C1 segment of cervical spinal cord (tissue), 14 donors: ENCODE data around the gene CXCR3.
"Not testable (repeated sequence)": the region's sequence is repeated elsewhere in the genome, so short reads cannot be mapped to it uniquely, and the experiment has no call there.

Experiments
- DNase-seq, 14 donors: peaks; one replicate each; lab custom pipeline; 2025; lab: John Stamatoyannopoulos, UW

CXCR3 gene

GRCh38 chrX:71618303-71618721 lies at the start of gene CXCR3:
Gene CXCR3, minus strand, starts transcription at chrX:71618511. Its CDS starts 62 bp downstream, at chrX:71618449.
- DNase-seq, result no peak

GRCh38 chrX:71667328-71668247 lies 49.3 kb upstream of the CXCR3 start, which contains the start of gene LOC101059915:
Gene LOC101059915, plus strand, starts transcription at chrX:71667546.
- DNase-seq, result no peak

- no peak for DNase-seq
Measured at GRCh38 chrX:71666240-71667223, 48.2 kb upstream of the CXCR3 start.

GRCh38 chrX:71665747-71666146 lies 47.4 kb upstream of the CXCR3 start:
- DNase-seq, result no peak

GRCh38 chrX:71664889-71665491 lies 46.7 kb upstream of the CXCR3 start:
- DNase-seq, result no peak

- DNase-seq, result peak in 1 of 14 donors; percentile 1
Measured at GRCh38 chrX:71664202-71664601, 45.9 kb upstream of the CXCR3 start.

- not testable (repeated sequence) for DNase-seq
Measured at GRCh38 chrX:71663238-71663637, 44.9 kb upstream of the CXCR3 start.

- not testable (repeated sequence) for DNase-seq
Measured at GRCh38 chrX:71662654-71663053, 44.3 kb upstream of the CXCR3 start.

GRCh38 chrX:71661919-71662318 lies 43.6 kb upstream of the CXCR3 start:
- no peak for DNase-seq

GRCh38 chrX:71660562-71661416 lies 42.5 kb upstream of the CXCR3 start:
- no peak for DNase-seq

- DNase-seq, result no peak
Measured at GRCh38 chrX:71659959-71660358, 41.6 kb upstream of the CXCR3 start.

- no peak for DNase-seq
Measured at GRCh38 chrX:71659342-71659741, 41.0 kb upstream of the CXCR3 start.

GRCh38 chrX:71657267-71657666 lies 39.0 kb upstream of the CXCR3 start:
- no peak for DNase-seq

GRCh38 chrX:71653344-71653743 lies 35.0 kb upstream of the CXCR3 start:
- DNase-seq, result no peak

- peak in 4 of 14 donors; percentile 2 to 19 (median 14) for DNase-seq
Measured at GRCh38 chrX:71652405-71652804, 34.1 kb upstream of the CXCR3 start.

- DNase-seq, result no peak
Measured at GRCh38 chrX:71650333-71650969, 32.1 kb upstream of the CXCR3 start.

GRCh38 chrX:71644406-71644805 lies 26.1 kb upstream of the CXCR3 start:
- not testable (repeated sequence) for DNase-seq

GRCh38 chrX:71640002-71640401 lies 21.7 kb upstream of the CXCR3 start:
- DNase-seq, result no peak

GRCh38 chrX:71638409-71638808 lies 20.1 kb upstream of the CXCR3 start:
- no peak for DNase-seq

GRCh38 chrX:71637848-71638247 lies 19.5 kb upstream of the CXCR3 start:
- no peak for DNase-seq
